SK-N-SH treated with all-trans-retinoic acid at 6 μM for 48 hours (cell line): ENCODE data around the gene AMIGO2.

Source experiments
- PATZ1 ChIP-seq: fragments of 250-450 bp; sonication (Bioruptor Pico); IDR thresholded peaks from 2 replicates; pipeline ENCODE4 v1.8.0; 2020; ENCODE audit warnings: mild to moderate bottlenecking, moderate library complexity, borderline replicate concordance
- POU6F1 ChIP-seq: fragments of 250-450 bp; sonication (Bioruptor Pico); IDR thresholded peaks from 2 replicates; pipeline ENCODE4 v1.8.0; 2021; ENCODE audit warnings: low read depth, mild to moderate bottlenecking, moderate library complexity, borderline replicate concordance
- RARB ChIP-seq: fragments of 250-450 bp; sonication (Bioruptor Pico); IDR thresholded peaks from 2 replicates; pipeline ENCODE4 v1.8.0; 2021; ENCODE audit warnings: mild to moderate bottlenecking, moderate library complexity
- TCF4 ChIP-seq: fragments of 250-450 bp; sonication (Bioruptor Pico); IDR thresholded peaks from 2 replicates; pipeline ENCODE4 v1.8.0; 2021; ENCODE audit warnings: mild to moderate bottlenecking, moderate library complexity, borderline replicate concordance
- ZFP3 ChIP-seq: fragments of 250-450 bp; sonication (Bioruptor Pico); IDR thresholded peaks from 2 replicates; pipeline ENCODE4 v1.5.0; 2020; ENCODE audit warnings: mild to moderate bottlenecking, moderate library complexity
- ZFP30 ChIP-seq: fragments of 450-650 bp; formaldehyde crosslinking; IDR thresholded peaks from 2 replicates; pipeline ENCODE4 v1.5.0; 2022; ENCODE audit warnings: mild to moderate bottlenecking, moderate library complexity

- TF ChIP-seq PATZ1 (CRISPR knock-in tag) (no peak), ZFP3 (CRISPR knock-in tag) (no peak), POU6F1 (CRISPR knock-in tag) (no peak), RARB (CRISPR knock-in tag) (no peak), TCF4 (CRISPR knock-in tag) (no peak), ZFP30 (CRISPR knock-in tag) (no peak)
Observed at GRCh38 chr12:47078733-47079467, 859 bp downstream of the AMIGO2 start.
